Dendritic cell treated with granulocyte-macrophage colony-stimulating factor and Interleukin-4, amounts not matched to agents 40 ng/mL and 50 ng/mL, for 4 days (primary cell): ENCODE measurements around the gene GTPBP4.
A peak's percentile ranks its signal among the peaks of the same experiment; 100 is the strongest.

Experiments used
- H3K27ac Mint-ChIP-seq: one replicate; pipeline ENCODE4 v1.8.0; 2022; ENCODE audit warnings: mild to moderate bottlenecking, mixed read lengths
- H3K27me3 Mint-ChIP-seq: one replicate; pipeline ENCODE4 v1.8.0; 2022; ENCODE audit warnings: mild to moderate bottlenecking, mixed read lengths
- H3K36me3 Mint-ChIP-seq: one replicate; pipeline ENCODE4 v1.8.0; 2022; ENCODE audit warnings: low read depth, mixed read lengths
- H3K4me1 Mint-ChIP-seq: one replicate; pipeline ENCODE4 v1.8.0; 2022; ENCODE audit warnings: low read depth, mixed read lengths
- H3K4me3 Mint-ChIP-seq: one replicate; pipeline ENCODE4 v1.8.0; 2022; ENCODE audit warnings: mild to moderate bottlenecking, moderate library complexity, mixed read lengths
- H3K9me3 Mint-ChIP-seq: one replicate; pipeline ENCODE4 v1.8.0; 2022; ENCODE audit warnings: mixed read lengths
- intact Hi-C: fragments of 100-400 bp; cut with micrococcal nuclease; formaldehyde crosslinking; loops from one replicate; pipeline ENCODE4 v1.15.0; 2022

Gene GTPBP4

DNA sequence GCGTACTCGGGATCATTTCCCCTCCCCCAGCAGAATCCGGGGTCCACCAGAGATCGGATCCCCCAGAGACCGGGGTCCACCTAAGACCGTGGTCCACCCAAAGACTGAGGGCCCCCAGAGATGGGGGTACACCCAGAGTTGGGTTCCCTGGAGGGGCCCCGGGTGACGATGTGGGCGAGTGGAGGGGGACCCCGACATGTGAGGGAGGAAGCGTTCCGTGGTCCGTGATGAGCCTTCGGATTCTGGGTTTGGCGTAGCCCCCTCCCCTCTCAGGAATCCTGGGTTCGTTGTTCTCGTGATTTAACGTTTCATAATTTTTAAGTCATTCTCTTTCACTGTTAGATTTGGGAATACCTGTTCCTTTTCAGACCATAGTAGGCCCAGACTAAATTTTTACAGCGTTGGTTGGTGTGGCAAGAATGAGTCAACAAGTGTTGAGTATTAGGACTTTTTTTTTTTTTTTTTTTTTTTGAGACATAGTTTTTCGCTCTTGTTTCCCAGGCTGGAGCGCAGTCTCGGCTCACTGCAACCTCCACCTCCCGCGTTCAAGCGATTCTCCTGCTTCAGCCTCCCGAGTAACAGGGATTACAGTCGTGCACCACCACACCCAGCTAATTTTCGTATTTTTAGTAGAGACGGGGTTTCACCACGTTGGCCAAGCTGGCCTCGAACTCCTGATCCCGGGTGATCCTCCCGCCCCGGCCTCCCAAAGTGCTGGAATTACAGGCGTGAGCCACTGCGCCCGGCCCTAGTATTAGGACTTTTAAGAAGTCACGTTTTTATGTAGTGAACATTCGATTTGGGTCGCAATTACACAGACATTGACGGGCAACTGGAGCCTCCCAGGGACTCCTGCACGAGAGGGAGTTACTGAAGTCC, 672 bp downstream of the GTPBP4 start:
- intact Hi-C loops: loop anchor here (1.0 to 2.0 kb wide), 2 partner anchors 59 to 60 kb away; partner anchors contain the start of gene IDI1
- no peaks in the 10 kb centered on the region for H3K9me3 Mint-ChIP-seq
- H3K4me1 Mint-ChIP-seq: peaks cover 34% of the 10 kb centered on the region

DNA sequence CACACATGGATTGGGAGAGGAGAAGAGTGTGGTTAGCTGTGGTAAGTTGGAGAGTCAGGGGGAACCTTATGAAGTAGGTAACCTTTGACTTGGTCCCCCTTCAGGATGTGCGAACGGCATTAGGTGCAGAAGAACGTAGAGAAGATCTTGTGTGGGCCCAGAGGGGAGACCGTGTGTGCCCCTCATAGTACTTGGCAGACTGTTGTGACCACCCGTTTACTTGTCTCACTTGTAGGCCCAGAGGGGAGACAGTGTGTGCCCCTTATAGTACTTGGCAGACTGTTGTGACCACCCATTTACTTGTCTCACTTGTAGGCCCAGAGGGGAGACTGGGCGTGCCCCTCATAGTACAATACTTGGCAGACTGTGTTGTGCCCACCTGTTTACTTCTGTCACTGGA, 2.6 kb downstream of the GTPBP4 start:
- H3K36me3 Mint-ChIP-seq: peaks cover 70% of the 10 kb centered on the region
- no peak overlapping the region for H3K27ac Mint-ChIP-seq
- no peak overlapping the region for H3K4me3 Mint-ChIP-seq
- peaks cover 34% of the 10 kb centered on the region for H3K4me1 Mint-ChIP-seq
- H3K9me3 Mint-ChIP-seq: no peaks in the 10 kb centered on the region
- intact Hi-C loops: loop anchor here (10.0 kb wide), 1 partner anchor 156 kb away; no protein-coding TSS in a partner anchor
- H3K27me3 Mint-ChIP-seq: no peaks in the 10 kb centered on the region

More for the DNA sequence above, 672 bp downstream of the GTPBP4 start:
- Mint-ChIP-seq H3K36me3 (peaks cover 51% of the 10 kb centered on the region), H3K27ac (peak overlapping the region; percentile 99), H3K4me3 (peak overlapping the region; percentile 91), H3K27me3 (no peaks in the 10 kb centered on the region)

DNA sequence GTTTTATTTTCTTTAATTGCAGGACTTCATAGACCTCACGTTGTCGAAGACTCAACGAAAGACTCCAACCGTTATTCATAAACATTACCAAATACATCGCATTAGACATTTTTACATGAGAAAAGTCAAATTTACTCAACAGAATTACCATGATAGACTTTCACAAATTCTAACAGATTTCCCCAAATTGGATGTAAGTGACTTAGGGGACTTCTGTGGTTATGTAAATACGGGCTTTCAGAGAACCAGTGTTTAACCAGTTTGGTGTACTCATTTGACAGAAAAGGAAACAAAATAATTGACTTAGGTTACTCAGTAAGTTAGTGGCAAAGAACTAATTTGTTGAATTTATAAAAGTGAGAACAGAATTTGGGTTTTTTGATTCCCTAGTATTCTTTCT, 4.2 kb downstream of the GTPBP4 start:
- no peak overlapping the region for H3K4me3 Mint-ChIP-seq

DNA sequence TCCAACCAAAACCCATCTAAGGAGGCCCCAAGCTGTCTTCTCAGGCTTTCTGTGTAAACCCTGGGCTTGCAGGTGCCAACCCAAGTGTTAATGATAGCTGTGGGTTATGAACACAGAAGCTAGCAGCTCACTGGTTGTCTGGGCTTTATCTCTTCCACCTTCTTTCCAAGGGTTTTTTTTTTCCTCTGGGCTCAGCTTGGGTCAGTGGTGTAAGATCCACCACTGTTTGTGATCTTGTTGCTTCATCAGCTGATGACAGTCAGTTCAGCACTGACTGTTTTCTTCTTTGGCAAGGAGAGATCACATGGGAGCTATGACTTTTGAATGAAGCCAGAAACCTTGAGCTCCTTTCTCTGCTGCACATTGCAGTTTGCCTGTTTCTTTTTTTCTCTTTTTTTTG, 4.6 kb downstream of the GTPBP4 start:
- Mint-ChIP-seq H3K4me1 (peaks cover 21% of the 10 kb centered on the region), H3K4me3 (no peak overlapping the region), H3K27ac (no peak overlapping the region), H3K27me3 (no peaks in the 10 kb centered on the region), H3K9me3 (no peaks in the 10 kb centered on the region), H3K36me3 (peaks cover 87% of the 10 kb centered on the region)
- intact Hi-C loops: loop anchor here (10.0 kb wide), 1 partner anchor 158 kb away; no protein-coding TSS in a partner anchor

More for the DNA sequence above, 4.2 kb downstream of the GTPBP4 start:
- H3K4me1 Mint-ChIP-seq: peaks cover 25% of the 10 kb centered on the region
- H3K9me3 Mint-ChIP-seq: no peaks in the 10 kb centered on the region
- no peaks in the 10 kb centered on the region for H3K27me3 Mint-ChIP-seq
- intact Hi-C loops: loop anchor here (10.0 kb wide), 1 partner anchor 158 kb away; no protein-coding TSS in a partner anchor
- H3K36me3 Mint-ChIP-seq: peaks cover 87% of the 10 kb centered on the region
- H3K27ac Mint-ChIP-seq: no peak overlapping the region

DNA sequence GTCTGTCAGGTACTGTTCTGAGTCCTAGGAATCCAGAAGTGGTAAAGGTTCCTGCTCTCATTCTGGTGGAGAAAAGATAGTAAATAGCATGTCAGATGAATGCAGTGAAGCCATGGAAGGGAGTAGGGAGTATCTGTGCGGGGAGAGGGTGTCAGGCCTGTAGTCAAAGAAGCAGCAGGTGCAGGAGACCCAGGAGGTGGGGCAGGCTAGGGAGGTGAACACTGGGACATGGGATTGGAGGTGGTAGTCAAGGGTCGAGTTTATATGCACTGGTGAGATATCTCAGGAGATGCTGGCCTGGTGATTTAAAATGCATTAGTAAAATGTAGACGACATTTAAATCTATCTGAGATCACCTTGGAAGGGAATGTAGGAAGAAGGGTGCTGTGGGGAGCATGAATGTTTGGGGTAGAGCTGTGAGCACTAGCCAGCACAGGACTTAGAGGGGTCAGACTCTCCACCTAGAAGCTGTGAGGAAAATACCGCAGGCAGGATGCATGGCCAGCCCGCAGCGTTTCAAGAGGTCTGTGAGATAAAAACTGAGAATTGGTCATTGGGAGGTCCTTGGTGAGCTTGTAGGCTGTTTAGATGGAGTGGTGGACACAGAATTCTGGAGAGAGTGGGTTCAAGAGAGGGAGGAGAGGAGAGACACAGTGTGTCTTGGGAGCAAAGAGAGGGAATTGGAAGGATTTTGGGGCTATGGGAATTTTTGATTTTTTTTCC, 6.8 kb downstream of the GTPBP4 start:
- intact Hi-C loops: loop anchor here (10.0 kb wide), 1 partner anchor 160 kb away; no protein-coding TSS in a partner anchor
- H3K27ac Mint-ChIP-seq: no peak overlapping the region
- H3K4me3 Mint-ChIP-seq: no peak overlapping the region

DNA sequence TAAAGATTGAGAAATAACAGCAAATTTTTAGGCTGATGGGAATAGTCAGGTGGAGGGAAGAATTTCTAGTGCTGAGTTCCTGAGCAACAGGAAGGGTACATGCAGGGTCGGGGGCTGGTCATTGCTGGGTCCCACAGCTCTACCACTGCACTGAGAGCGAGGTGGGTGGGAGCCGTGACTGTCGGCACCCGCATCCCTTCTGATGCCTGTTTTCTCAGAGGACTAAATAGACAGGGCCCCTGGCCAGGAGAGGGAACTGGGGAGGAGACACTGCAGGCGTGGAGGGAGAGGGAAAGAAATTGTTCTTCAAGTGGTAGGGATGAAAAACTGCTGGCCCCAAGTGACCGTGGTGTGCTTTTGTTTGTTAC, 7.3 kb downstream of the GTPBP4 start:
- intact Hi-C loops: loop anchor here (10.0 kb wide), 1 partner anchor 161 kb away; no protein-coding TSS in a partner anchor
- no peaks in the 10 kb centered on the region for H3K27me3 Mint-ChIP-seq
- H3K27ac Mint-ChIP-seq: no peak overlapping the region
- peaks cover 90% of the 10 kb centered on the region for H3K36me3 Mint-ChIP-seq
- H3K4me1 Mint-ChIP-seq: peaks cover 6% of the 10 kb centered on the region
- H3K9me3 Mint-ChIP-seq: no peaks in the 10 kb centered on the region
- no peak overlapping the region for H3K4me3 Mint-ChIP-seq

More for the DNA sequence above, 6.8 kb downstream of the GTPBP4 start:
- Mint-ChIP-seq H3K4me1 (peaks cover 10% of the 10 kb centered on the region), H3K27me3 (no peaks in the 10 kb centered on the region), H3K36me3 (peaks cover 90% of the 10 kb centered on the region), H3K9me3 (no peaks in the 10 kb centered on the region)

DNA sequence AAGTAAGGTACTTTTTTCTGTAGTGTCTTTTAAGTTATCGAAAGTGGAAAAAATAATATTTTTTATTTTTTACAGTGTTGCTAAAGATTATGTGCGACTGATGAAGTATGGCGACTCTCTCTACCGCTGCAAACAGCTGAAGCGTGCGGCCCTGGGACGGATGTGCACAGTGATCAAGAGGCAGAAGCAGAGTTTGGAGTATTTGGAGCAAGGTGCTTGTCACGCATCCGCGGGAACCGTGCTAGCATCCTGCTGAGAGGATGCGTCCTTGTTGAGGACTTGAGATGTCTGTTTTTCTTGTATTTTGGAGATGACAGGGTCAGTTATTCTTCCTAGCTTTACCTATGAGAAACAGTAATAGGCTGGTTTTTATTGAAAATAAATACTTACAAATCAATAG, 7.8 kb downstream of the GTPBP4 start:
- H3K27me3 Mint-ChIP-seq: no peaks in the 10 kb centered on the region
- intact Hi-C loops: loop anchor here (10.0 kb wide), 1 partner anchor 161 kb away; no protein-coding TSS in a partner anchor
- no peak overlapping the region for H3K4me3 Mint-ChIP-seq
- H3K36me3 Mint-ChIP-seq: peaks cover 90% of the 10 kb centered on the region
- H3K9me3 Mint-ChIP-seq: no peaks in the 10 kb centered on the region
- H3K27ac Mint-ChIP-seq: no peak overlapping the region
- H3K4me1 Mint-ChIP-seq: peaks cover under 1% of the 10 kb centered on the region

DNA sequence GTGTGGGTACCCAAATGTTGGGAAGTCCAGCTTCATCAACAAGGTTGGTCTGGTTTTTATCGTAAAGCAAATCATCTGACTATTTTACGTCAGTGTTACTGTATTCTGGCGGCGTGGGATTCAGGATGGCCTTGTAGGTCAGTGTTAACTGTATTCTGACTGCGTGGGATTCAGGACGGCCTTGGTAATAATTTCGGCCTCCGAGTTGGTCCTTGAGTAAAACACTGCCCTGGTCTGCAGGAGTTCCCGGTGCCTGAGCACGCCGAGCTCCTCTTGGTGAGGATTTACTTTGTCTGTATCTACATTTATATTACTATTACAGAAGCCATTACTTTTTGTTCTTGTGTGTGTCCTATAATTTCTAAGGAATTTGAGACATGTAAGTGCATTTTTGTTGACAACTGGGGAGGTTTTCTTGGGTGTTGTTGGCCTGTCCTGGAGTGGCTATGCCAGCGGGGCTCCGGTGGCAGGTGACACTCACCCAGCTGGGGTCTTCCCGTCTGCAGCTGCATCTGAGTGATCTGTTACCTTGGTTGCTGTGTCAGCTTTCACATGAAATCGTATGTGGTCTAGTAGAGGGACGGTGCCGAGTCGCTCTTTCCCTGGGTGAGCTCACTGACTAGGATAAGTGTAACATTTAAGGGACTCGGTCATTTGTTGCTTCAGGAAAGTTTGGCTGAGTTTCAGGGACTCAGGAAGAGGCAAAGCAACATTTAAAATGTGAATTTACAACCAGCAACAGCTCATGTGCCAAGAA, 9.2 kb downstream of the GTPBP4 start:
- H3K27ac Mint-ChIP-seq: no peak overlapping the region
- peaks cover 7% of the 10 kb centered on the region for H3K9me3 Mint-ChIP-seq
- intact Hi-C loops: loop anchor here (10.0 kb wide), 1 partner anchor 163 kb away; no protein-coding TSS in a partner anchor
- H3K4me1 Mint-ChIP-seq: no peaks in the 10 kb centered on the region
- H3K36me3 Mint-ChIP-seq: peaks cover 100% of the 10 kb centered on the region
- H3K27me3 Mint-ChIP-seq: no peaks in the 10 kb centered on the region
- H3K4me3 Mint-ChIP-seq: no peak overlapping the region

DNA sequence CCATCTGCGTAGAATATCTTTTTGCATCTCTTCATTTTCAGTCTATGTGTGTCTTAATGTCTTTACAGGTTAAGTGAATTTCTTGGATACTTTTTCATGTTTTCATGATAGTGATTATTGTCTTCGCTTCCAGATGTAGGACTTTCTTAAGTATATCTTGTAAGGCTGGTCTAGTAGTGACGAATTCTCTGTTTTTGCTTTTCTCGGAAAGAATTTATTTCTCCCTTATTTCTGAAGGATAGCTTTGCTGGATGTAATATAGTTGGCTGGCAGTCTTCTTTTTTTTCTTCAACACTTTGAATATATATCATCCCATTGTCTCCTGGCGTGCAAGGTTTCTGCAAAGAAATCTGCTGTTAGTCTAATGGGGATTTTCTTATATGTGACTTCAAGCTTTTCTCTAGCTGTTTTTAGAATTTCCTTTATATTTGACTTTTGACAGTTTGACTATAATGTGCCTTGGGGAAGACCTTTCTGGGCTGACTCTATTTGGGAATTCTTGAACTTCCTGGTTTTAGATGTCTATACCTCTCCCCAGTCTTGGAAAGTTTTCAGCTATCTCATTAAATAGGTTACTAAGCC, 14.3 kb downstream of the GTPBP4 start:
- Mint-ChIP-seq H3K4me1 (no peaks in the 10 kb centered on the region), H3K36me3 (peaks cover 99% of the 10 kb centered on the region), H3K27me3 (no peaks in the 10 kb centered on the region), H3K4me3 (no peak overlapping the region), H3K9me3 (peaks cover 15% of the 10 kb centered on the region), H3K27ac (no peak overlapping the region)
- intact Hi-C loops: loop anchor here (5.0 kb wide), 1 partner anchor 80 kb away; no protein-coding TSS in a partner anchor

DNA sequence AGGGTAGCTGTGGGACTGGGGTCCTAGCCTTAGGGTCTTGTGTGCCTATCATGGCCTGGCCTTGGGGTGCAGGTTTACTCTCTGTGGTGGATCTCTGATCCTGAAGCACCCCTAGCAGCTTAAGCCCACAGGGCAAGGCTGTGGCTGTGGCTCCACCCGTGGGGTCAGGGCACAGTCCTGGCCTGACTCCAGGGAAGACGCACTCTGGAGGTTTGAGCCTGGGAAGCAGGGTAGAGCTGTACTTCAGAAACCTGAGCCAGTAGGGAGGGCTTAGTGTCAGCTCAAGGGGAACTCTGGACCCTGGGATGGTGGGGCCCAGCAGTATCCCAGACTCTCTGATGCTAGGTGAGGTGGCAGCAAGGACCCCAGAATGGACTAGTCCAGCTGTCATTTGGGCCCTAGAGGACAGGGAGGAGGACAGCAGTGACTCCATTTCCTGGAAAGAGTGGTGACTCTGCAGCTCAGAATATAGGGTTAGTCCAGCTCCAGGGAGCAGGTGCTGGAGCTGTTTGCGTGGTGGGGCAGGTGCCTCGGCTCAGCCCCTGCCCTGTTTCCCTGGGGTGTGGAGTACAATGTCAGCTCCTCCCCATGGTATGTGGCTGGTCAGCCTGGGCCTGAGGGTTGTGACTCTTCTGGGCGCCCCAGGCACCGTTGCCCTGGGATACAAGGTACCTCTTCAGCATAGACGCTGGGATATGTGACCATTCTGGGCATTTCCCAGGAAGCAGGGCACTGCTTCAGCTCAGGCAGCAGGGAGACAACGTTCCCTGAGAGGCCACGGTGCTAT, 15.8 kb downstream of the GTPBP4 start:
- Mint-ChIP-seq H3K9me3 (peaks cover 15% of the 10 kb centered on the region), H3K27ac (no peak overlapping the region), H3K4me1 (no peaks in the 10 kb centered on the region), H3K36me3 (peaks cover 99% of the 10 kb centered on the region), H3K4me3 (no peak overlapping the region), H3K27me3 (no peaks in the 10 kb centered on the region)
- intact Hi-C loops: loop anchor here (5.0 kb wide), 1 partner anchor 78 kb away; no protein-coding TSS in a partner anchor

DNA sequence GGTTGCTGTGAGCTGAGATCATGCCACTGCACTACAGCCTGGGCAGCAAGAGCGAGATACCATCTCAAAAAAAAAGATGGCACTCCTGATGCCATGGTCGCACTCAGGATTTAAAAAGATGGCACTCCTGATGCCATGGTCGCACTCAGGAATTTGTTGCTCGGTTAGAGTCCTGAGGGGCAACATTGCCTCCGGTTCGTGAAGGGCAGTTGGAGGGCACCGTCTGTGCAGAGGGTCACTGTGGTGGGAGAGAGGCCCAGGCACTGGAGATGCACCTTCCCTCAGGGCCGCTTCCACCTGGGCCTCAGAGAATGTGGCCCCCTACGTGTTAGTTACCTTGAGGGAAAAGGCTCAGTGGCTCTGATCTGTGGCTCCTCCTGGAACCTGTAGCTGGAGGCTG, 18.3 kb downstream of the GTPBP4 start:
- peaks cover 15% of the 10 kb centered on the region for H3K9me3 Mint-ChIP-seq
- no peak overlapping the region for H3K4me3 Mint-ChIP-seq
- no peaks in the 10 kb centered on the region for H3K27me3 Mint-ChIP-seq
- intact Hi-C loops: no loop called here
- no peak overlapping the region for H3K27ac Mint-ChIP-seq
- no peaks in the 10 kb centered on the region for H3K4me1 Mint-ChIP-seq
- peaks cover 99% of the 10 kb centered on the region for H3K36me3 Mint-ChIP-seq

DNA sequence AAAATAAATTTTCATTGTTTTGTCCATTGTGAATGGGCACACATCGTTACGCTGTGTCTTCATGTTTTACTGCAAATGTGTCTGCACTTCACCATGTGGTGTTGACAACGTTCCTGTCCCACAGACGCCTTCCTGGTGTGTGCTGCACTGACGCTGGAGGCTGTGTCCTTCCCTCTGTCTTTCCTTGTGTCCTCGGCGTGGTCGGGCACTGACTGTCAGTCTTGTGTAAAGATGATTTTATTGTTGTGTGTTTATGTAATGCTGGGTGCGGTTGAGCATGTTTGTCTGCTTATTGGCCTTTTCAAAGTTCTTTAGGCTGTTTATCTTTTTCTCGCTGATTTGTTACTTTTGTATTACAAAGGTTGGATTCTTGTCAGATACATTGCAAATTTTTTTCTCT, 19.3 kb downstream of the GTPBP4 start:
- intact Hi-C loops: no loop called here
- no peaks in the 10 kb centered on the region for H3K27me3 Mint-ChIP-seq
- H3K9me3 Mint-ChIP-seq: peaks cover 7% of the 10 kb centered on the region
- peaks cover 99% of the 10 kb centered on the region for H3K36me3 Mint-ChIP-seq
- H3K4me3 Mint-ChIP-seq: no peak overlapping the region
- H3K4me1 Mint-ChIP-seq: no peaks in the 10 kb centered on the region
- H3K27ac Mint-ChIP-seq: no peak overlapping the region
